HUES48 (cell line): ENCODE results near the gene SOBP.

ENCODE experiments used
- H3K27ac ChIP-seq: one replicate; pipeline ENCODE4 v1.7.0; 2013; ENCODE audit warnings: low read depth, low read length, inconsistent platforms
- H3K27me3 ChIP-seq: 2 replicates; pipeline ENCODE4 v1.6.1; 2013; ENCODE audit warnings: mild to moderate bottlenecking, low read length; ENCODE audit not compliant: control insufficient read depth, insufficient read depth
- H3K36me3 ChIP-seq: 2 replicates; pipeline ENCODE4 v1.6.1; 2013; ENCODE audit warnings: low read length; ENCODE audit not compliant: control insufficient read depth, insufficient read depth
- H3K4me1 ChIP-seq: 2 replicates; pipeline ENCODE4 v1.6.1; 2013; ENCODE audit warnings: mild to moderate bottlenecking, low read length; ENCODE audit not compliant: control insufficient read depth, insufficient read depth
- H3K4me3 ChIP-seq: 2 replicates; pipeline ENCODE4 v1.5.1; 2013; ENCODE audit warnings: mild to moderate bottlenecking, low read depth, low read length
- H3K9ac ChIP-seq: 2 replicates; pipeline ENCODE4 v1.6.1; 2013; ENCODE audit warnings: mild to moderate bottlenecking, low read depth, low read length, moderate library complexity
- H3K9me3 ChIP-seq: 2 replicates; pipeline ENCODE4 v1.6.1; 2013; ENCODE audit warnings: low read length; ENCODE audit not compliant: control insufficient read depth, insufficient read depth

Gene SOBP

DNA sequence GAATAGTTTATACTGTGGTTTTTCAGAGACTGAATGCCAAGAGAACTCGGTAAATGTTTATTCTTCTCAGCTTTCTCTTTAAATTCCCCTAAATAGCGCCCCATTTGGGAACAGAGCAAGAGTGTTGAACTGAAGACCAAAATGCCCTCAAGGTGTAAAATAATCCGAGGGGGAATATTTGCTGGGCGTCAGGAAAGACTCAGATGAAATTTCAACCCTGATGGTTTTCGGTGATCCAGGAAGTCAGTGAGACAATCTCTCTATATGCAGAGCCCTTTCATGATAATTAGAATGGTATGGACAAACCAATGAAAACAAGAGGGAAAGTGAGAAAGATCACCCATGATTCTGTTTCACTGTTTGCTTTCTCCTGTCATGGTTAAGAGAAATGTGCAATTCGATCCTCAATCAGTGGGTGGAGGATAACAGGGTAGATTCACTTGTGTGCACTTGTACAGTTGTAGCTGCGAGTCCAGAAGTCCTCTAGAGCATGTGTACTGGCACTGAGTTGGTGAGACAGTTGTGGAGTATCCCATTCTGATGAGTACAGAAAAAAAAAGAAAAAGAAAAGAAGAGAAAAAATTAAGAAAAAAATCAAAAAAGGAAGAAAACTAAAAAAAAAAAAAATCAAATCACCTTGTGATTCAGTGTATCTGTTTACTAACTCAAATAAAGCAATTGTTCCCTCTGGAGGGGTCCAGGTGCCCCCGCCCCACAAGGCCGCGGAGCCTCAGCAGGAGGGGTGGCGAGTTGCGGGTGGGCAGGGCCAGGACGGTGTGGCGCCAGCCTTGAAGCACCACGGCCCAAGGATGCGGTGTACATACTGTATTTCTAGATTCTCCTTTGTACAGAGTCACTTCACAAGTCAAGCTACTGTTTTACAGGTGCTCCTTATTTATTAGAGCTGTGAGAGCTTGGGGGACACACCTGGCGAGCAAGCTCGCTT, 169.3 kb downstream of the SOBP start:
- no peak overlapping the region for H3K27ac ChIP-seq
- no peak overlapping the region for H3K4me3 ChIP-seq
- no peaks in the 10 kb centered on the region for H3K27me3 ChIP-seq
- H3K9me3 ChIP-seq, result no peaks in the 10 kb centered on the region
- H3K4me1 ChIP-seq, result peaks cover 15% of the 10 kb centered on the region
- no peaks in the 10 kb centered on the region for H3K36me3 ChIP-seq
- no peak overlapping the region for H3K9ac ChIP-seq

DNA sequence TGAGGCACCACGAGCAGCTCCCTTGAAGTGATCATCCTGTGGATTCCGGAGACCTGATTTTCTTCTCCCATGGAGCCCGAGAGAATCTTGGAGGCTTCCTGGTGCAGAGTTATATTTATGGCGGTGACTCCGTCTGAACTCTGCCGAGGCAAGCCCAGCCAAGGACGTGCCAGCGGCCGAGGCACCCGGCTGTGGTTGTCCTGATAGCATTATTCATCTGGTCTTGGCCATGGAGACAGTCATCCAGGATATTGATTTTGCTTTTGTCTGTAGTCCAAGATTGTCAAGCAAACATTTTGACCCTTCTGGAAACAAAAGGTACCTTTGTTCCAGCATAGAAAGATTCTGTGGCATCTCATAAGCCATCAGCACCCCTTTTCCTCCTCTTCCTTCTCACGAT, 170.9 kb downstream of the SOBP start:
- Histone ChIP-seq H3K9me3 (no peaks in the 10 kb centered on the region), H3K4me1 (peaks cover 23% of the 10 kb centered on the region), H3K27me3 (no peaks in the 10 kb centered on the region), H3K36me3 (no peaks in the 10 kb centered on the region), H3K4me3 (no peak overlapping the region), H3K27ac (no peak overlapping the region), H3K9ac (no peak overlapping the region)

DNA sequence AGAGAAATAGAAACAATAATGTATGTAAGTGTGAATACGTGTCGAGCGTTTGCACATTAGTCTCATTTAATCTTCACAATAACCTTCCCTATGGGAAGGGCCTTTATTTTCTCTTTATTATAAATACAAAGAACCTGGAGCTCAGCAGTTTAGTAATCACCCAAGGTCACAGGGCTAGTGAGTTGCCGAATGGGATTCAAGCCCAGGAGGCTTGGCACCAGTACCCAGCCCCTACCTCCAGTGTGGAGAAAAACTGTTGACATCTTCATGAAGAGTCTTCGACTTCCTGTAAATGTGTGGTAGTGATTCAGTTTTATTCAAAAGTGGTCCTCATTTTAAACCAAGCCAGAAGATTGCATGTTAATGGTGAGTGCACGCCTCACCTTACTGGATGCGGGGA, 171.4 kb downstream of the SOBP start:
- Histone ChIP-seq H3K9me3 (no peaks in the 10 kb centered on the region), H3K9ac (no peak overlapping the region), H3K36me3 (no peaks in the 10 kb centered on the region), H3K4me1 (peaks cover 27% of the 10 kb centered on the region), H3K27ac (no peak overlapping the region), H3K27me3 (no peaks in the 10 kb centered on the region), H3K4me3 (no peak overlapping the region)

DNA sequence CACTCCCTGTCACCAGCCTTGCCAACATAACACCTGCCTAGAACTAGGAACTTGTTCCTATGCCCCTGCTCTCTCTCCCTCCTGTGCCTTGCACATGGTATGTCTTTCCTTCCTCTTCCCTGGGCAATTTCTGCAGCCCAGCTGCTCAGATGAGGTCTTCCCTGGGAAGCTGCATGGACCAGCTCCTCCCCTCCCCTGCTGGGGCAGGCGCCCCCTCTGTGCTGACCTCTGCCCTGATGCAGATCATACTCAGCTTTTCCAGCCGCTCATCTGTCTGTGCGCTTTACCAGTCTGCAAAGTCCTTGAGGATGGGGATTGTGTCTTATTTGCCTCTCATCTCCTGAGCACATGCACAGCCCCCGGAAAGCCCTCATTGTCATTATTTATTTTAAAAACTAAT, 172.4 kb downstream of the SOBP start:
- Histone ChIP-seq H3K36me3 (no peaks in the 10 kb centered on the region), H3K27me3 (no peaks in the 10 kb centered on the region), H3K9ac (no peak overlapping the region), H3K4me1 (peaks cover 37% of the 10 kb centered on the region), H3K27ac (no peak overlapping the region), H3K9me3 (no peaks in the 10 kb centered on the region), H3K4me3 (no peak overlapping the region)

DNA sequence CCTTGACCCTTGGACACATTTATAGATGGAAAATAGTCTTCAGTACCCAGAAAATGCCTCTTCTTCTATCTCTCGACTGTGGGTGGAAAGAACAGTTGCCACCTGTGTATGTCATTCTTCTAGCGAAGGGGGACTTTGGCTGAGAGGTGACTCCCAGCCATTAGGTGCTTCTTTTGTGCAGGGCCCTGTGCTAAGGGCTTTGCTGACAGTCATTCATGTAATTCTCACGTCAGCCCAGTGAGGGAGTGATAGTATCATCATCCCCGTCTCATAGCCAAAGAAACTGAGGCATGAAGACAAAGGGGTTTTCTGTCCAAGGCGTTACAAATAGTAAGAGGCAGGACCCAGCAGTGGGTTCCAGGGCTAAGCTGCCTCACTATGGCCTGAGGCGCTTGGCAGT, 173.4 kb downstream of the SOBP start:
- no peak overlapping the region for H3K27ac ChIP-seq
- H3K27me3 ChIP-seq, result no peaks in the 10 kb centered on the region
- no peaks in the 10 kb centered on the region for H3K9me3 ChIP-seq
- peaks cover 31% of the 10 kb centered on the region for H3K4me1 ChIP-seq
- H3K4me3 ChIP-seq, result no peak overlapping the region
- no peaks in the 10 kb centered on the region for H3K36me3 ChIP-seq
- no peak overlapping the region for H3K9ac ChIP-seq

DNA sequence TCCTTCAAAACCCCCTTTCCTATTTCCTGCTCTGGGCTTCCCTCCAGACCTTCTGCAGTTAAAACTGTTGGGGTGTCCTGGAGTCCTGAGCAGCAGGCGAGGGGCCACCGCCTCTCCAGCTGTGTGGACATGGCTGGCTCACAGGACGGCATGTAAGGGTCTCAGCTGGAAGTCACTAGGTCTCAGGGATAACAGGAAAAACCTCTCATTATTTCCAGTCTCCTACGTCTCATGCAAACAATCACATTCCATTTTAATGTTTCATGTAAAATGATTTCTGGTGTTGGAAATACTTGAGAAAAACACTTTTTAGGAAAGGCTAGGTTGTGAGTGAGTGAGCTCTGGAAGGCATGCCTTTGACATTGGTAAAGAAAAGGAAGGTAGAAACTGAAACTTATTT, 175.5 kb downstream of the SOBP start:
- Histone ChIP-seq H3K27me3 (no peaks in the 10 kb centered on the region), H3K36me3 (no peaks in the 10 kb centered on the region), H3K4me3 (no peak overlapping the region), H3K9ac (no peak overlapping the region), H3K4me1 (peaks cover 22% of the 10 kb centered on the region), H3K27ac (no peak overlapping the region), H3K9me3 (no peaks in the 10 kb centered on the region)

DNA sequence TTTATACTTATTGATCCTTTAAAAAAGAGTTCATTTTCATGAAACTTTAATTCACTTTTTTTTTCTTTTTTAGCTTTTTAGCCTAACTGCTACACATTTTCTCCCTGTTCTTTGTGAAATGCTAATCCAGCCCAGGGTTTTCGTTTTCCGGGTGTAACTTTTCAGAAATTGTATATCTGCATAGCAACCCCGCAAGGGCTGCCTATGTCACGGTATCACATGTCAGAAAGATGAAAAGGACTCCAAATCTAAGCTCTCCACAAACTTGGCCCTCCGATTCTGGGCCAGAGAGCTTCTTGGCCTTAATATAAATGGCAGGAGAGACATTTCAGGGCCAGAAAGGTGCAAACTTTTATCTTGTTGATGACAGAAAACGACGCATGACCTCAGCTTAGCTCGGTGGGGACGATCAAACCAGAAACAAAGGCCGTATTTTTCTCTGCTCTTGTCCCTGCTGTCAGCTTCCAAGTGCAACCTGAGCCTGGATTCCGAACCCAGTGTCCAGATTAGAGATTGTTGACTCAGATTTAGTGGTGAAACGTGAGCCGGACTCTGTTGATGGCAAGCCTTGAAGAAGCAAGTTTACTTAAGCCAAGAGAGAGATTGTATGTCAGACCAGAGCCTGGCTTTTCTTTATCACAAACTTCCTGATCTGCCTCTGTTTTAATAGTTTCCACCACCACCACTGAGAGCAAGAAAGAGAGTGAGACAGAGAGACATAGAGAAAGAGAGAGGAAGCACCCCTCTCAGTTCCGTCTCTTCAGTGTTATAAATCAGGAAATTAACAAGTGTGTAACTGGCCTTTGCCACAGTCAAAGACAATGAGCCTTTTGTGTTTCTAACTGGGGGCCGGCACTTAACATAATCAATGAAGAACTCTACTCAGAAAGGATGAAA, 176.4 kb downstream of the SOBP start:
- H3K27ac ChIP-seq, result peak overlapping the region; percentile 26
- peaks cover 31% of the 10 kb centered on the region for H3K4me1 ChIP-seq

DNA sequence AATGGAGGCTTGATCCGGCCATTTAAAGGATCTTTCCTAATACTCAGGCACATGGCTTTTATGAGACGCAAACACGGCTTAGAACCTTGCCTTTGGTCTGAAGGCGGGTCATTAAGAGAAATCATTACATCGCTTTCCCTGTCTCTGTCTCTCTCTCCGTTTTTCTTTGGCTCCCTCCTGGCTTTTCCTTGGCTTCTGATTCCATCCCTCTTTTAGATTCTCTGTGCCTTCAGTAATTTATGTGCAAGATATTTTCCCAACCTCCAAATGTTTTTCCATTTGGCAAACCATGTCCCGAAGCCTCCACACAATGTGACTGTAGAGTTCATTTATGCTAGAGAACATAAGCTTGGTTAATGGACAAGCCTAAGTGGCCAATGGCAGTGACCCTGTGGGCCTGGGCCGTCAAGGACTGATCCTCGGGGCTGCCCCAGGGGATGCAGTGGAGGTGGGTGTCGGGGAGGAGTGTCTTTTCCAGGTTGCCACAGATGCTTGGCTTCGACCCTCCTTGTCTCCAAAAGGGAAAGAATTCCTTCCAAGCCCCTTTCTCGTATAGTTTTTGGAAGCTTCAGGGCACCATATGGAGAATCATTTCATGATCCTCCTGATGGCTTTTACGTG, 177.2 kb downstream of the SOBP start:
- no peak overlapping the region for H3K9ac ChIP-seq
- H3K27ac ChIP-seq, result peak overlapping the region; percentile 26

More for the DNA sequence above, 176.4 kb downstream of the SOBP start:
- Histone ChIP-seq H3K9ac (no peak overlapping the region), H3K36me3 (no peaks in the 10 kb centered on the region), H3K4me3 (0 out of 2 replicates have a peak overlapping the region, but pooled peaks have one; percentile 10), H3K27me3 (no peaks in the 10 kb centered on the region), H3K9me3 (no peaks in the 10 kb centered on the region)

DNA sequence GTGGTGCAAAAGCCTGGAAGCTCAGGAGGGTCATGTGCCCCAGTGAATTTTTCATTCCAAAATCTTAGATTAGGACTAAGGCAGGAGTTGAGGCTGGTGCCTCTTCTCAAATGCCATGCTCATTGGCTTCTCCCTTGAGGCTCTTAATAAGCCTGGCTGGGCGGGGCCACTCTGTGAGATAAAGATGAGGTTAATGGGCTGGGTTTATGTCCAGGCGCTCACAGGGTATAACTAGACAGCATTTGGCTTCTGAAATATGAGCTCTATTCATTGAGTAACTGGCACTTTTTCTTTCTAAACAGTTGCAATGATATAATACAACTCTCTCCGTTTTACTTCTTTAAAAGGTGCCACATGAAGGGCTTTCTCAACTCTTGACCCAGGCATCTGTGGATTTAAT, 177.9 kb downstream of the SOBP start:
- no peaks in the 10 kb centered on the region for H3K27me3 ChIP-seq
- no peak overlapping the region for H3K27ac ChIP-seq
- H3K4me3 ChIP-seq, result no peak overlapping the region
- H3K4me1 ChIP-seq, result peaks cover 33% of the 10 kb centered on the region
- H3K36me3 ChIP-seq, result no peaks in the 10 kb centered on the region
- no peaks in the 10 kb centered on the region for H3K9me3 ChIP-seq
- no peak overlapping the region for H3K9ac ChIP-seq

More for the DNA sequence above, 177.2 kb downstream of the SOBP start:
- Histone ChIP-seq H3K27me3 (no peaks in the 10 kb centered on the region), H3K9me3 (no peaks in the 10 kb centered on the region), H3K36me3 (no peaks in the 10 kb centered on the region), H3K4me3 (no peak overlapping the region), H3K4me1 (peaks cover 33% of the 10 kb centered on the region)

DNA sequence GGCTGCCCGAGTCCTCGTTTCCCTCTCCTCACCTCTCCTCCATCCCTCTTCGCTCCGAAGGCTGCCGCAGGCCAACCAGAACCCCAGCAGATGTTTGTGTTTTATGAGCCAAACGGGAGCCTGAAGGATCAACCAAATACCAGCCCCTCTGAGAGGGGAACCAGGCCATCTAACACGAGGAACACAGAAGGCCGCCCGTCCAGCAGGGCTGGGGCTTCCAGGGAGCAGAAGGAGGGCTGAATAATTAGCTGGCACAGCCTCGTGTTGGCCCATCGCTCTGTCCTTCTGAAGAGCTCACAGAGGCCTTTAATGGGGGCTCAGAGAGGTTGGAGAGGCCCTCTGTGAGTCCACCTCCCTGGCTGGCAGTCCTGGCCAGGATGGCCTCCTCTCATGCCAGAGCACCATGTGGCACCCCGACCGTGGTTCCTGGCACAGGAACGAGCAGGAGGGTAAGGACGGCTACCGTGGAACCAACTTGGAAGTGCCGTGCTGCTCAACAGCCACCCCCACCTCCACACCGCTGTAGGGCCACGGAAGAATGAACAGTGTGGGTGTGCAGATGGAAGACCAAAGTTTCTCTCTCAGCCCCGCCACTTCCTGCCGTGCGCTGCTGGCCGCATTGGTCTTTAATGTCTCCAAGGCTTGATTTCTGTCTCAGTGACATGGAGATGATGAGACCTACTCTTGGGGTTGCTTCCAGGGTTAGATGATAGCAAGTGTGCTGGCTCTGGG, 179.0 kb downstream of the SOBP start:
- no peaks in the 10 kb centered on the region for H3K9me3 ChIP-seq
- H3K4me3 ChIP-seq, result no peak overlapping the region
- H3K27ac ChIP-seq, result no peak overlapping the region
- H3K4me1 ChIP-seq, result peaks cover 33% of the 10 kb centered on the region
- no peaks in the 10 kb centered on the region for H3K27me3 ChIP-seq
- H3K36me3 ChIP-seq, result no peaks in the 10 kb centered on the region
- no peak overlapping the region for H3K9ac ChIP-seq
